Subcutaneous adipose tissue (tissue), 4 donors: ENCODE measurements around the gene ARAP2. TPM values are rescaled to one million over a fixed set of nuclear protein-coding genes. Genes with fewer than 3 reads are reported as not detected.

ENCODE experiments used
- CTCF ChIP-seq: fragments of 450-650 bp; IDR thresholded peaks from one replicate; pipeline ENCODE4 v1.5.1; 2016; ENCODE audit warnings: low read depth, mild to moderate bottlenecking, control low read depth, antibody characterized with exemption, moderate library complexity
- total RNA-seq, 4 donors: library from RNA; depleted of rRNA; stranded (reverse); fragments of >200 nt; gene quantifications; one replicate each; pipeline ENCODE4 v1.1.0, GENCODE V29; 2016

The ARAP2 gene
- total RNA-seq, 4 donors from 2014 or later, result 23.6 to 60.8 (median 34.4) TPM

DNA sequence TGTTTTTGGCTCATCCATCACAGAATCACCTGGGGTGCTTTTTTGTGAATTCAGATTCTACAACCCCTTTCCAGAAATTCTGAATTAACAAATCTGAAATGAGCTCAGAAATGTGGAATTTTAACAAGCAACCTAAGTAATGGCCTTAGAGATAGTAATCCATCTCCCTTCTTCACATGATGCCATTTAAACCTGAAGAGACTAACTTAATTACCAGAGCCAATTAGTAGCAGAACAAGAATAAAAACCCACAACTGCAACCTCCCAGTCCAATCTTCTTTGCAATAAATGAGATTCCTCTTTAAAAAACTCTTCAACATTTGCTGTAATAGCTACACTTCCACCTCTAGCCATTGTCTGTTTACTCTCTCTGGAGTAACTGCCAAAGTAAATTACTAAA, 69.7 kb downstream of the ARAP2 start:
- TF ChIP-seq CTCF, result no peak

- TF ChIP-seq CTCF, result no peak
Measured at GRCh38 chr4:36173905-36174304, 70.4 kb downstream of the ARAP2 start.

- TF ChIP-seq CTCF, result no peak
Measured at GRCh38 chr4:36172656-36173055, 71.7 kb downstream of the ARAP2 start.

- no peak for TF ChIP-seq CTCF
Measured at GRCh38 chr4:36168127-36168878, 76.0 kb downstream of the ARAP2 start.

DNA sequence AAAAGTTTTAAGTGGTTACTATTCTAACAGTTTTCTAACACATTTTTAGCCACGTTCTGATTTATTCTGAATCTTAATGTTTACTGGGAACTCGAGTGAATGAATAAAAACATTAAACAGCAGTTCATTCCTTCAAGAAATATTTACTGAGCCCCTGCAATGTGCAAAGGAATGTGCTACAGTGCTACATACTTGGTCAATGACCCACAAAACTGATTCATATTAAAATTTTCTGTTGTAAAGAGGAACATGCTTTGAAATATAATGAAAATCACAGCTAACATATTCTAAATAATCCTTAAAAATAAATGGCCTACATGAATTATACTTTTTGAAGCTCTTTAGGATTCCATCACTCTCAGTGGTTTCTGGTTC, 78.7 kb downstream of the ARAP2 start:
- no peak for TF ChIP-seq CTCF

DNA sequence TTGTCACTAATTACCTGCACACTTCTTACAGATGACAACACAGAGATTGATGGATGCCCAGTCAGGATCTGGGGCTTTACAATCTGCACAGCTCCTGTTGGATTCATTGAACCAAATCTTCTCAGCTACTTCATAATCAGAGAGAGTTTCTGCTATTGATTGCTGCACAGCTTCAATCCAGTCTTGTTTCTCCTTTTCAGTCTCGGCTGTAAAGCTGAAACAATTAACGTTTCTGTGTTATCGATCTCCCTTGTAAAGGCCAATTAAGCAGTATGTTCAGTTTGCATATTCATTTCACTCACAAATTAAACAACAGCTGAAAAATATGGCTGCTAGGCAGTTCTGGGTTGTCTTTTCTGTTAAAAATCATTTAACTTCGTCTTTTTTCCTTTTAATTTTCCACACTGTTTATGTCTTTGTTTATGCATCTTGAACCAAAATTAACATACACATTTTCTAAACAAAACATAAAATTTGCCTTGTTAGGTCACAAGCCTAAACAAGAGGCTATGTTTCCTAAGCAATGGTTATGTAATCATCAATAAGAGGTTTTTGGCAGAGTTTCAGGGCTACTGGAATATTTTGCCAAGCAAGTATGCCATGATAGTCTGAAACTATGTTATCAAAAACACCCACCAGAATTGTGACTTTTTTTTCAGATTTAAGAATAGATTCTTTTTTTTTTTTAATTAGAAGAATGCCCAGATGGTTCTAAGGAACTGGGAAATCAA, 79.2 kb downstream of the ARAP2 start:
- no peak for TF ChIP-seq CTCF

- TF ChIP-seq CTCF, result no peak
Measured at GRCh38 chr4:36163198-36163597, 81.1 kb downstream of the ARAP2 start.
